Spleen (tissue), 7 donors: ENCODE results near the gene ATG5.

Experiments
- POLR2AphosphoS5 ChIP-seq, 3 donors: sonication (generic); formaldehyde crosslinking; IDR thresholded peaks; one replicate each; pipeline ENCODE4 v1.5.1; 2017; ENCODE audit warnings: antibody characterized with exemption in 3 of 3
- TF ChIP-seq, protein P1 (sequence below), 11 experiments: fragments of 200-600 bp in 7 of 11; fragments of 450-650 bp in 4 of 11; sonication (generic) in 4 of 11; IDR thresholded peaks in 8 of 11; conservative IDR thresholded peaks in 3 of 11; 1 replicate in 7 of 11; 2 replicates in 4 of 11; pipeline versions ENCODE4 v1.4.0 to v1.8.0; 2016 to 2021; ENCODE audit warnings: antibody characterized with exemption in 11 of 11, inconsistent platforms in 4 of 11, mild to moderate bottlenecking in 1 of 11
- donor health status: DM: no; HTN: no; CAD: no; lungs with moderate emphysema.
- donor health status: DM: no; HTN: no; CAD: no.
- donor health status: DM: no; HTN: no; CAD: no.

DNA sequence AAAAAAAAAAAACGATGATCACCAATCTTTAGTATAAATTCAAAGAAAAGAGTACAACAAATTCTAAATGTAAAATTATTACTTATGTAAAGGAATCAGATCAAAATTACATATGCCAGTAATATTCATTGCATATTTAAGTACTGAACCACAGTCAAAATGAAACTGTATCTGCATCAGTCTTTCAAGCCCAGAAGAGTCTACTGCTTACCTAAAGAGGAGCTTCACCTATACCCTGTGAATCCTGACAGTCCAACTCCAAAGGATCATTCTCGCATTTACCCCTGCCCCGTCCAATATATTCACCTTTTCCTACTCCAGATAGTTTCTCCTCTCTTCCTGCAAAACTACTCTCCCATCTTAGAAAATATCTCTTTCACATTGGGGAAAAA, 9.2 kb downstream of the ATG5 start:
- TF ChIP-seq, protein P1, sequence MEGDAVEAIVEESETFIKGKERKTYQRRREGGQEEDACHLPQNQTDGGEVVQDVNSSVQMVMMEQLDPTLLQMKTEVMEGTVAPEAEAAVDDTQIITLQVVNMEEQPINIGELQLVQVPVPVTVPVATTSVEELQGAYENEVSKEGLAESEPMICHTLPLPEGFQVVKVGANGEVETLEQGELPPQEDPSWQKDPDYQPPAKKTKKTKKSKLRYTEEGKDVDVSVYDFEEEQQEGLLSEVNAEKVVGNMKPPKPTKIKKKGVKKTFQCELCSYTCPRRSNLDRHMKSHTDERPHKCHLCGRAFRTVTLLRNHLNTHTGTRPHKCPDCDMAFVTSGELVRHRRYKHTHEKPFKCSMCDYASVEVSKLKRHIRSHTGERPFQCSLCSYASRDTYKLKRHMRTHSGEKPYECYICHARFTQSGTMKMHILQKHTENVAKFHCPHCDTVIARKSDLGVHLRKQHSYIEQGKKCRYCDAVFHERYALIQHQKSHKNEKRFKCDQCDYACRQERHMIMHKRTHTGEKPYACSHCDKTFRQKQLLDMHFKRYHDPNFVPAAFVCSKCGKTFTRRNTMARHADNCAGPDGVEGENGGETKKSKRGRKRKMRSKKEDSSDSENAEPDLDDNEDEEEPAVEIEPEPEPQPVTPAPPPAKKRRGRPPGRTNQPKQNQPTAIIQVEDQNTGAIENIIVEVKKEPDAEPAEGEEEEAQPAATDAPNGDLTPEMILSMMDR (IDR thresholded peaks at IDR 0.05 in 8 of 11, conservative IDR thresholded peaks at IDR 0.05 in 3 of 11) = no peak
- TF ChIP-seq POLR2AphosphoS5 (IDR thresholded peaks at IDR 0.05) = no peak
